HCT116 (cell line): Measurements from ENCODE around the gene TELO2. TPM values are rescaled to one million over a fixed set of nuclear protein-coding genes. Genes with fewer than 3 reads are reported as not detected.

Source experiments
- ATAC-seq: fragments of 200-7000 bp; cut with Tn5 transposase; 2 replicates; pipeline ENCODE4 v1.9.1; 2020; ENCODE audit warnings: mild to moderate bottlenecking, moderate library complexity
- BruUV-seq: library from RNA; stranded (reverse); fragments of 400-500 nt; replicated peaks from 2 replicates; lab custom pipeline; 2021; lab: Mats Ljungman, UMichigan
- CTCF ChIA-PET: fragments of 300-600 bp; sonication (Branson Sonifier 250); formaldehyde crosslinking; loops from one replicate; lab custom pipeline; 2021; ENCODE audit warnings: antibody characterized with exemption; lab: Charles Lee
- POLR2A ChIA-PET: fragments of 300-600, 350-600 bp; sonication (Branson Sonifier 250); formaldehyde crosslinking; loops from one replicate; lab custom pipeline; 2021; ENCODE audit warnings: antibody characterized with exemption; lab: Charles Lee
- RAD21 ChIA-PET, 2 experiments: fragments of 300-600 bp; sonication (Branson Sonifier 250); formaldehyde crosslinking; loops; one replicate each; lab custom pipeline; 2023; ENCODE audit warnings: low total read pairs in 2 of 2; ENCODE audit not compliant: uncharacterized antibody in 2 of 2, unreplicated experiment in 2 of 2, low non-redundant PET in 1 of 2; lab: Charles Lee
- DNase-seq: peaks from one replicate; pipeline ENCODE4 v3.0.0-alpha.2; 2010; ENCODE audit warnings: low read depth, low spot score
- H2AFZ ChIP-seq: fragments of 200-600 bp; shearing (Covaris generic), sonication (generic); 2 replicates; pipeline ENCODE4 v1.6.1; 2017; ENCODE audit warnings: low read depth, mixed run types, mixed read lengths, antibody characterized with exemption, low read length; ENCODE audit not compliant: poor library complexity, severe bottlenecking
- H3K27ac ChIP-seq: 2 replicates; pipeline ENCODE4 v1.5.1; 2012; ENCODE audit warnings: low read depth, low read length
- H3K27me3 ChIP-seq: fragments of 200-600 bp; sonication (generic); 2 replicates; pipeline ENCODE4 v1.6.1; 2016; ENCODE audit warnings: mixed run types, low read length, mixed read lengths; ENCODE audit not compliant: insufficient read depth
- H3K36me3 ChIP-seq, 2 experiments: fragments of 200-500 bp in 1 of 2; fragments of 200-600 bp in 1 of 2; sonication (Bioruptor generic) in 1 of 2; sonication (generic) in 1 of 2; 2 replicates each; pipeline versions ENCODE4 v1.5.1 to v1.6.1; 2014 to 2016; ENCODE audit warnings: low read length in 2 of 2, inconsistent platforms in 1 of 2, mixed read lengths in 1 of 2, mixed run types in 1 of 2; ENCODE audit not compliant: insufficient read depth in 2 of 2, control insufficient read depth in 1 of 2
- H3K4me1 ChIP-seq, 2 experiments: fragments of 200-600 bp in 1 of 2; sonication (generic) in 1 of 2; 2 replicates each; pipeline versions ENCODE4 v1.5.1 to v1.6.1; 2012 to 2017; ENCODE audit warnings: low read length in 2 of 2, inconsistent platforms in 1 of 2, mild to moderate bottlenecking in 1 of 2, mixed read lengths in 1 of 2, mixed run types in 1 of 2, moderate library complexity in 1 of 2; ENCODE audit not compliant: insufficient read depth in 2 of 2, control insufficient read depth in 1 of 2
- H3K4me2 ChIP-seq: fragments of 200-600 bp; sonication (generic); 2 replicates; pipeline ENCODE4 v1.6.1; 2017; ENCODE audit warnings: mixed run types, low read length, mixed read lengths
- H3K4me3 ChIP-seq, 2 experiments: fragments of 200-600 bp in 1 of 2; sonication (generic) in 1 of 2; replicated peaks in 1 of 2; 2 replicates each; pipeline ENCODE4 v1.5.1; 2011 to 2016; ENCODE audit warnings: low read length in 2 of 2, control low read depth in 1 of 2, low read depth in 1 of 2, mild to moderate bottlenecking in 1 of 2, mixed read lengths in 1 of 2, mixed run types in 1 of 2
- H3K79me2 ChIP-seq: fragments of 200-600 bp; sonication (generic); 2 replicates; pipeline ENCODE4 v1.6.1; 2017; ENCODE audit warnings: mild to moderate bottlenecking, mixed run types, low read length, moderate library complexity, mixed read lengths; ENCODE audit not compliant: insufficient read depth
- H3K9ac ChIP-seq: fragments of 200-600 bp; sonication (generic); 2 replicates; pipeline ENCODE4 v1.6.1; 2016; ENCODE audit warnings: low read length, mixed read lengths
- H3K9me2 ChIP-seq: fragments of 200-600 bp; sonication (generic), shearing (Covaris generic); 2 replicates; pipeline ENCODE4 v1.6.1; 2017; ENCODE audit warnings: mixed run types, mild to moderate bottlenecking, moderate library complexity; ENCODE audit not compliant: insufficient read depth
- H3K9me3 ChIP-seq, 2 experiments: fragments of 200-500 bp in 1 of 2; fragments of 200-600 bp in 1 of 2; sonication (Bioruptor generic) in 1 of 2; sonication (generic) in 1 of 2; 2 replicates each; pipeline ENCODE4 v1.6.1; 2014 to 2017; ENCODE audit warnings: low read length in 2 of 2, mixed read lengths in 2 of 2, inconsistent platforms in 1 of 2, low read depth in 1 of 2, mild to moderate bottlenecking in 1 of 2, mixed run types in 1 of 2, moderate library complexity in 1 of 2; ENCODE audit not compliant: control insufficient read depth in 1 of 2, insufficient read depth in 1 of 2
- H4K20me1 ChIP-seq: fragments of 200-600 bp; sonication (generic), shearing (Covaris generic); 2 replicates; pipeline ENCODE4 v1.6.1; 2017; ENCODE audit warnings: mixed run types, mild to moderate bottlenecking, moderate library complexity; ENCODE audit not compliant: insufficient read depth
- CTCF ChIP-seq, 3 experiments: fragments of 200-600 bp in 1 of 3; sonication (generic) in 1 of 3; IDR thresholded peaks in 2 of 3; conservative IDR thresholded peaks in 1 of 3; 2 replicates each; pipeline ENCODE4 v1.5.1; 2012 to 2017; ENCODE audit warnings: low read depth in 2 of 3, low read length in 2 of 3, antibody characterized with exemption in 1 of 3, borderline replicate concordance in 1 of 3, control low read depth in 1 of 3, mild to moderate bottlenecking in 1 of 3, mixed read lengths in 1 of 3, mixed run types in 1 of 3, moderate library complexity in 1 of 3; ENCODE audit not compliant: insufficient read depth in 1 of 3
- REST ChIP-seq: IDR thresholded peaks from 2 replicates; pipeline ENCODE4 v1.6.1; 2012; ENCODE audit warnings: low read depth
- TCF7L2 ChIP-seq: IDR thresholded peaks from 2 replicates; pipeline ENCODE4 v1.7.0; 2011; ENCODE audit warnings: borderline replicate concordance, inconsistent platforms; ENCODE audit not compliant: insufficient read depth, insufficient read length; ENCODE audit errors: extremely low read depth
- ZBTB33 ChIP-seq: IDR thresholded peaks from 2 replicates; pipeline ENCODE4 v1.6.1; 2011; ENCODE audit warnings: mild to moderate bottlenecking, low read length, moderate library complexity; ENCODE audit not compliant: insufficient replicate concordance; ENCODE audit errors: extremely low read depth
- ZFX ChIP-seq: fragments of 450-650 bp; IDR thresholded peaks from 2 replicates; pipeline ENCODE4 v1.6.1; 2017
- intact Hi-C: fragments of 100-400 bp; cut with micrococcal nuclease; formaldehyde crosslinking; loops from 2 replicates; pipeline ENCODE4 v1.10.0; 2022
- total RNA-seq: library from RNA; stranded (reverse); gene quantifications from one replicate; pipeline ENCODE4 v1.2.1, GENCODE V29; 2021; ENCODE audit not compliant: unreplicated experiment

The TELO2 gene
- total RNA-seq, 1 experiment from 2014 or later = 74.3 TPM

GRCh38 chr16:1494129-1494640 is 1.0 kb downstream of the TELO2 start:
- ChIA-PET RAD21 (no interaction called here), POLR2A (no interaction called here), CTCF (interaction anchor here (0.6 kb wide), 1 partner anchor 320 kb away, joined by 3 read pairs; no protein-coding TSS in a partner anchor)
- DNase-seq (no peak), ATAC-seq (peak; percentile 23)
- Histone ChIP-seq H3K36me3 (peaks cover 2 to 29% of the 10 kb centered on the region in 2 experiments; a peak in 3 of 4 replicates), H3K27ac (peak overlapping the region; percentile 65), H3K4me3 (peak overlapping the region; percentile 86 to 91), H3K9me2 (no peaks in the 10 kb centered on the region), H3K27me3 (no peaks in the 10 kb centered on the region), H3K9me3 (no peaks in the 10 kb centered on the region), H2AFZ (no peak overlapping the region), H3K4me1 (peaks cover 10 to 17% of the 10 kb centered on the region in 2 experiments), H3K9ac (peak overlapping the region; percentile 96), H3K4me2 (peak overlapping the region; percentile 95), H4K20me1 (no peaks in the 10 kb centered on the region), H3K79me2 (peaks cover 38% of the 10 kb centered on the region)
- intact Hi-C loops = no loop called here
- no TSS peak for BruUV-seq
- TF ChIP-seq REST (no peak), TCF7L2 (peak; percentile 48), CTCF (IDR thresholded peaks at IDR 0.05 in 2 of 3, conservative IDR thresholded peaks at IDR 0.05 in 1 of 3; ENCODE audit: borderline replicate concordance in 1 of 3, insufficient read depth in 1 of 3, low read depth in 2 of 3, low read length in 2 of 3) (peak in 2 of 3 experiments; percentile 17 to 36; a peak in 3 of 6 replicates), ZFX (no peak), ZBTB33 (no peak)
